Measurements from ENCODE around the gene DAZAP2.

Gene DAZAP2

GRCh38 chr12:51264297-51264696 lies 25.7 kb downstream of the DAZAP2 start:
- Histone ChIP-seq H2BK5ac (ENCODE audit: low read length) (no peak overlapping the region), H3K23ac (ENCODE audit: low read depth, low read length, poor library complexity) (no peak overlapping the region), H2BK120ac (ENCODE audit: low read depth, low read length) (no peak overlapping the region), H3K4me3 (ENCODE audit: low read length in 2 of 2) (no peak overlapping the region), H3K79me1 (ENCODE audit: low read depth, low read length) (no peaks in the 10 kb centered on the region), H3K27ac (replicated peaks; ENCODE audit: low read length) (no peak overlapping the region), H2BK15ac (ENCODE audit: low read length) (no peak overlapping the region), H3K4me2 (ENCODE audit: insufficient read depth, low read length, poor library complexity, severe bottlenecking) (no peak overlapping the region), H3K9ac (ENCODE audit: low read depth, low read length, poor library complexity) (no peak overlapping the region), H3K27me3 (ENCODE audit: control insufficient read depth in 3 of 3, insufficient read depth in 3 of 3, low read depth in 1 of 3, low read length in 3 of 3) (peaks cover 0 to 18% (median 0%) of the 10 kb centered on the region in 3 experiments), H3K18ac (ENCODE audit: low read length) (no peak overlapping the region), H3K9me3 (replicated peaks in 1 of 2; ENCODE audit: control insufficient read depth in 2 of 2, insufficient read depth in 1 of 2, low read depth in 1 of 2, low read length in 2 of 2) (no peaks in the 10 kb centered on the region), H2AFZ (ENCODE audit: low read length) (no peak overlapping the region), H2AK5ac (ENCODE audit: low read depth, low read length) (peak overlapping the region; percentile 26), H3K36me3 (replicated peaks in 1 of 2; ENCODE audit: control insufficient read depth in 2 of 2, insufficient read depth in 2 of 2, low read length in 2 of 2) (no peaks in the 10 kb centered on the region), H2BK12ac (ENCODE audit: low read length) (no peak overlapping the region), H3K4ac (ENCODE audit: low read length) (no peak overlapping the region), H3K14ac (ENCODE audit: low read length) (no peak overlapping the region), H4K8ac (ENCODE audit: low read depth, low read length) (no peak overlapping the region), H4K91ac (ENCODE audit: low read depth, low read length, poor library complexity) (no peak overlapping the region), H3K4me1 (ENCODE audit: control insufficient read depth in 2 of 2, insufficient read depth in 1 of 2, low read depth in 1 of 2, low read length in 2 of 2) (no peaks in the 10 kb centered on the region)
- WGBS, 2 donors (ENCODE audit: extremely low coverage in 2 of 2, insufficient read length in 2 of 2, insufficient replicate concordance in 1 of 2), result no CpG with 5 or more reads among the region's 5 CpGs
- DNase-seq (ENCODE audit: low spot score), result no peak

- Histone ChIP-seq H3K27ac (replicated peaks; ENCODE audit: low read length) (no peak overlapping the region), H3K36me3 (replicated peaks in 1 of 2; ENCODE audit: control insufficient read depth in 2 of 2, insufficient read depth in 2 of 2, low read length in 2 of 2) (no peaks in the 10 kb centered on the region), H4K8ac (ENCODE audit: low read depth, low read length) (no peak overlapping the region), H3K9ac (ENCODE audit: low read depth, low read length, poor library complexity) (no peak overlapping the region), H2BK120ac (ENCODE audit: low read depth, low read length) (no peak overlapping the region), H2BK12ac (ENCODE audit: low read length) (no peak overlapping the region), H4K91ac (ENCODE audit: low read depth, low read length, poor library complexity) (no peak overlapping the region), H3K4me1 (ENCODE audit: control insufficient read depth in 2 of 2, insufficient read depth in 1 of 2, low read depth in 1 of 2, low read length in 2 of 2) (no peaks in the 10 kb centered on the region), H3K4me3 (ENCODE audit: low read length in 2 of 2) (no peak overlapping the region), H3K14ac (ENCODE audit: low read length) (no peak overlapping the region), H3K18ac (ENCODE audit: low read length) (no peak overlapping the region), H2AFZ (ENCODE audit: low read length) (no peak overlapping the region), H2AK5ac (ENCODE audit: low read depth, low read length) (no peak overlapping the region), H2BK5ac (ENCODE audit: low read length) (no peak overlapping the region), H3K23ac (ENCODE audit: low read depth, low read length, poor library complexity) (no peak overlapping the region), H3K4ac (ENCODE audit: low read length) (no peak overlapping the region), H2BK15ac (ENCODE audit: low read length) (no peak overlapping the region), H3K79me1 (ENCODE audit: low read depth, low read length) (no peaks in the 10 kb centered on the region), H3K4me2 (ENCODE audit: insufficient read depth, low read length, poor library complexity, severe bottlenecking) (no peak overlapping the region), H3K9me3 (replicated peaks in 1 of 2; ENCODE audit: control insufficient read depth in 2 of 2, insufficient read depth in 1 of 2, low read depth in 1 of 2, low read length in 2 of 2) (no peaks in the 10 kb centered on the region), H3K27me3 (ENCODE audit: control insufficient read depth in 3 of 3, insufficient read depth in 3 of 3, low read depth in 1 of 3, low read length in 3 of 3) (peaks cover 0 to 23% (median 0%) of the 10 kb centered on the region in 3 experiments)
- no peak for DNase-seq (ENCODE audit: low spot score)
Observed at GRCh38 chr12:51265024-51265423, 26.4 kb downstream of the DAZAP2 start.

- Histone ChIP-seq H2AFZ (ENCODE audit: low read length) (peak overlapping the region; percentile 98), H2BK5ac (ENCODE audit: low read length) (no peak overlapping the region), H3K23ac (ENCODE audit: low read depth, low read length, poor library complexity) (peak overlapping the region; percentile 38), H3K4ac (ENCODE audit: low read length) (no peak overlapping the region), H3K27me3 (ENCODE audit: control insufficient read depth in 3 of 3, insufficient read depth in 3 of 3, low read depth in 1 of 3, low read length in 3 of 3) (peaks cover 0 to 44% (median 6%) of the 10 kb centered on the region in 3 experiments), H4K8ac (ENCODE audit: low read depth, low read length) (no peak overlapping the region), H3K9me3 (replicated peaks in 1 of 2; ENCODE audit: control insufficient read depth in 2 of 2, insufficient read depth in 1 of 2, low read depth in 1 of 2, low read length in 2 of 2) (no peaks in the 10 kb centered on the region), H3K9ac (ENCODE audit: low read depth, low read length, poor library complexity) (no peak overlapping the region), H3K4me2 (ENCODE audit: insufficient read depth, low read length, poor library complexity, severe bottlenecking) (peak overlapping the region; percentile 73), H2BK15ac (ENCODE audit: low read length) (peak overlapping the region; percentile 16), H2BK12ac (ENCODE audit: low read length) (peak overlapping the region; percentile 33), H3K4me1 (ENCODE audit: control insufficient read depth in 2 of 2, insufficient read depth in 1 of 2, low read depth in 1 of 2, low read length in 2 of 2) (no peaks in the 10 kb centered on the region), H2BK120ac (ENCODE audit: low read depth, low read length) (no peak overlapping the region), H3K79me1 (ENCODE audit: low read depth, low read length) (no peaks in the 10 kb centered on the region), H3K14ac (ENCODE audit: low read length) (no peak overlapping the region), H4K91ac (ENCODE audit: low read depth, low read length, poor library complexity) (no peak overlapping the region), H3K27ac (replicated peaks; ENCODE audit: low read length) (no peak overlapping the region), H2AK5ac (ENCODE audit: low read depth, low read length) (no peak overlapping the region), H3K4me3 (ENCODE audit: low read length in 2 of 2) (peak overlapping the region; percentile 52 to 85), H3K36me3 (replicated peaks in 1 of 2; ENCODE audit: control insufficient read depth in 2 of 2, insufficient read depth in 2 of 2, low read length in 2 of 2) (no peaks in the 10 kb centered on the region), H3K18ac (ENCODE audit: low read length) (peak overlapping the region; percentile 89)
- no CpG with 5 or more reads among the region's 59 CpGs for WGBS, 2 donors (ENCODE audit: extremely low coverage in 2 of 2, insufficient read length in 2 of 2, insufficient replicate concordance in 1 of 2)
- DNase-seq (ENCODE audit: low spot score), result peak; percentile 64
Observed at GRCh38 chr12:51269174-51270066, 30.8 kb downstream of the DAZAP2 start.

- Histone ChIP-seq H2BK12ac (ENCODE audit: low read length) (no peak within 1 kb of the TSS), H3K4me1 (ENCODE audit: control insufficient read depth in 2 of 2, insufficient read depth in 1 of 2, low read depth in 1 of 2, low read length in 2 of 2) (no peaks in the 10 kb centered on the region), H3K4ac (ENCODE audit: low read length) (no peak within 1 kb of the TSS), H4K8ac (ENCODE audit: low read depth, low read length) (no peak within 1 kb of the TSS), H3K27ac (replicated peaks; ENCODE audit: low read length) (no peak within 1 kb of the TSS), H3K14ac (ENCODE audit: low read length) (no peak within 1 kb of the TSS), H3K36me3 (replicated peaks in 1 of 2; ENCODE audit: control insufficient read depth in 2 of 2, insufficient read depth in 2 of 2, low read length in 2 of 2) (no peaks in the 10 kb centered on the region), H3K9ac (ENCODE audit: low read depth, low read length, poor library complexity) (peak within 1 kb of the TSS; percentile 82), H4K91ac (ENCODE audit: low read depth, low read length, poor library complexity) (no peak within 1 kb of the TSS), H2BK5ac (ENCODE audit: low read length) (no peak within 1 kb of the TSS), H3K27me3 (ENCODE audit: control insufficient read depth in 3 of 3, insufficient read depth in 3 of 3, low read depth in 1 of 3, low read length in 3 of 3) (peaks cover 0 to 44% (median 6%) of the 10 kb centered on the region in 3 experiments), H3K23ac (ENCODE audit: low read depth, low read length, poor library complexity) (peak within 1 kb of the TSS; percentile 38), H3K9me3 (replicated peaks in 1 of 2; ENCODE audit: control insufficient read depth in 2 of 2, insufficient read depth in 1 of 2, low read depth in 1 of 2, low read length in 2 of 2) (no peaks in the 10 kb centered on the region), H3K18ac (ENCODE audit: low read length) (peak within 1 kb of the TSS; percentile 89), H3K4me3 (ENCODE audit: low read length in 2 of 2) (peak within 1 kb of the TSS; percentile 52 to 85), H3K79me1 (ENCODE audit: low read depth, low read length) (no peaks in the 10 kb centered on the region), H3K4me2 (ENCODE audit: insufficient read depth, low read length, poor library complexity, severe bottlenecking) (peak within 1 kb of the TSS; percentile 73), H2AFZ (ENCODE audit: low read length) (peak within 1 kb of the TSS; percentile 98), H2AK5ac (ENCODE audit: low read depth, low read length) (no peak within 1 kb of the TSS), H2BK15ac (ENCODE audit: low read length) (peak within 1 kb of the TSS; percentile 62), H2BK120ac (ENCODE audit: low read depth, low read length) (no peak within 1 kb of the TSS)
- WGBS, 2 donors (ENCODE audit: extremely low coverage in 2 of 2, insufficient read length in 2 of 2, insufficient replicate concordance in 1 of 2), result no CpG with 5 or more reads among the region's 83 CpGs
- DNase-seq (ENCODE audit: low spot score), result peak; percentile 62
Observed at GRCh38 chr12:51270067-51270950, 31.7 kb downstream of the DAZAP2 start, which contains the start of gene SMAGP. SMAGP (minus strand) TSS chr12:51270415; CDS start chr12:51269278, 1,137 bp downstream.

Measured in neuronal stem cell (in vitro differentiated cells).